ENCODE results near the gene LHPP.
A peak's percentile ranks its signal among the peaks of the same experiment; 100 is the strongest.

LHPP gene

DNA sequence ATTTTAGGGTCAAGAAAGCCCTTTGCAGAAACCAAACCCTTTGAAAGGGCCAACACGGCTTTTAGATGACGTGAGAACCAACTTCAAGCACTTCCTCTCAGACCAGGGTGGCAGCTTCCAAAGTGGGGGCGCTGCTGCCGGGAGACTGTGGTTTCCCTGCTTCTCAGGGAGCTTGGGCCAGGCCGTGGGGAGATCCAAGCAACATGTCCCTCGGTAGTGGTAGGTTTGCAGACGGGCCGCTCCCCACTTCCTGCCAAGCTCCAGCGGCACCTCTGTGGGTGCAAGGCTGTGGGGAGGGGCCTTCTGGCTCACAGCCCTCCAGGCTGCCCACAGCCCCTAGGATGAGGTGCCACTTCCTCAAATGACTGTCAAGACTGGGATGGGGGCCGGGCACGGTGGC, 150.1 kb downstream of the LHPP start:
- DNase-seq: no peak

DNA sequence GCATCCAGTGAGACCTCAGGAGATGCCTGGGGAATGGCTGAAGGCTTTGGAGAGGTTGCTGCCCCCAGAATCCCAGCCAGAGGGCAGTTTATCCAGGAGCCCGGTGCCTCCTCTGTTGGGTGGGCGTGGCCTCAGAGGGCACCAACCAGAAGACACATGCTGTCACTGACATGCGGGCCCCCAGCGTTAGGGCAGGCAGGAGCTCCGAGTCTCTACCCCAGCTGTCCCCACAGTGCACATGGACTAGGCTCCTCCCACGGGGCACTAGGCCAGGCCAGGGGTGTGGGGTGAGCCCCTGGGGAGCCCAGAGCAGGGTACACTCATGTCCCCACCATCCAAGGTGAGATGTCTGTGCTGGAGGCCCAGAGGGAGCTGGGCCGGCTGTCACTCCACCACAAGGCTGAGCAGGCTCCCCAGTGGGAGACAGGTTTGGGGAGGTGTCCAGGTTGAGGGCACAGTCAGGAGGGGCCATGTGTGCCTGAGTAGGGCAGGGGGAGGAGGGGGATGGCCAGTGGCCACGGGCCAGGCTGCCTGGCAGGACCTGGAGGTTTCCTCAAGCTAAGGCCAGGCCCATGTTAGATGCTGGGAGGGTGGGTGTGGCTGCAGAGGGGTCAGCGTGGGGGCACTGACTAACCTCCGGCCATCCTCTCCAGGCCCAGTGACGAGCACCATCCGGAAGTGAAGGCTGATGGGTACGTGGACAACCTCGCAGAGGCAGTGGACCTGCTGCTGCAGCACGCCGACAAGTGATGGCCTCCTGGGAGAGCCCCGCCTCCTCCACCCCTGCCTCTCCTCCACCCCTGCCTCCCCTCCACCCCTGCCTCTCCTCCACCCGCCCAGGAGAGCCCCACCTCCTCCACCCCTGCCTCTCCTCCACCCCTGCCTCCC, 151.2 kb downstream of the LHPP start:
- DNase-seq: no peak

DNA sequence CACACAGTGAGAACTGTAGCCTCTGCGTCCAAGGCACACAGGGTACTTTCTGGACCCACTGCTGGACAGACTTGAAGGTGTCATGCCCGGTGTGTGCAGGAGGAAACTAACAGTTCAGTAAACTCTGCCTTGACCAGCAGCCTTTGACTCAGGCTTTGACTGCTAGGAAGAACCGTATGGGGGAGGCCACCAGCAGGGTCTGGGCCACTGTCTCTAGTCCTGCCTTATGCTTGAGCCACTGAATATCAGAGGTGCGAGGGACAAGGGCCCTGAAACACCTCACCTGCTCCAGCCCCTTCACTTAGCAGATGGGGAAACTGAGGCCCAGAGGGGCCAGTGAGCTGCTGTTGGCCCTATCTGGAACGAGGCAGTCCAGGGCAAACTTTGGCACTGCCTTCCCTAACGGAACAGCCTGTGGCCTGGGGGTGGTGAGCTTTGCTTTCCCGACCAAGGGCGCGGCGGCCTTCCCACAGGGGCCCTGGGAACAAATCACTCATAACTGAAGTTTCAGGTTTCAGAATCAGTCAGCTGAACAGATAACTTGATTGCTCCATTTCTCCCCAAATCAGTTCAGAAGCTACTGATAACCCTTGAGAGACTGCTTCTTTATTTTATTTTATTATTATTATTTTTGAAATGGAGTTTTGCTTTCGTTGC, 152.5 kb downstream of the LHPP start:
- DNase-seq: no peak

DNA sequence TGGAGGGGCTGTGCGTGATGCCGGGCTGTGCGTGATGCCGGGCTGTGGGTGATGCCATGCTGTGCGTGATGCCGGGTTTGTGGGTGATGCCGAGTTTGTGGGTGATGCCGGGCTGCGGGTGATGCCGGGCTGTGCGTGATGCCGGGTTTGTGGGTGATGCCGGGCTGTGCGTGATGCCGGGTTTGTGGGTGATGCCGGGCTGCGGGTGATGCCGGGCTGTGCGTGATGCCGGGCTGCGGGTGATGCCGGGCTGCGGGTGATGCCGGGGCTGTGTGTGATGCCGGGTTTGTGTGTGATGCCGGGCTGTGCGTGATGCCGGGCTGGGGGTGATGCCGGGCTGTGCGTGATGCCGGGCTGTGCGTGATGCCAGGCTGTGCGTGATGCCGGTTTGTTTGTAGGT, 153.6 kb downstream of the LHPP start:
- no peak for DNase-seq

DNA sequence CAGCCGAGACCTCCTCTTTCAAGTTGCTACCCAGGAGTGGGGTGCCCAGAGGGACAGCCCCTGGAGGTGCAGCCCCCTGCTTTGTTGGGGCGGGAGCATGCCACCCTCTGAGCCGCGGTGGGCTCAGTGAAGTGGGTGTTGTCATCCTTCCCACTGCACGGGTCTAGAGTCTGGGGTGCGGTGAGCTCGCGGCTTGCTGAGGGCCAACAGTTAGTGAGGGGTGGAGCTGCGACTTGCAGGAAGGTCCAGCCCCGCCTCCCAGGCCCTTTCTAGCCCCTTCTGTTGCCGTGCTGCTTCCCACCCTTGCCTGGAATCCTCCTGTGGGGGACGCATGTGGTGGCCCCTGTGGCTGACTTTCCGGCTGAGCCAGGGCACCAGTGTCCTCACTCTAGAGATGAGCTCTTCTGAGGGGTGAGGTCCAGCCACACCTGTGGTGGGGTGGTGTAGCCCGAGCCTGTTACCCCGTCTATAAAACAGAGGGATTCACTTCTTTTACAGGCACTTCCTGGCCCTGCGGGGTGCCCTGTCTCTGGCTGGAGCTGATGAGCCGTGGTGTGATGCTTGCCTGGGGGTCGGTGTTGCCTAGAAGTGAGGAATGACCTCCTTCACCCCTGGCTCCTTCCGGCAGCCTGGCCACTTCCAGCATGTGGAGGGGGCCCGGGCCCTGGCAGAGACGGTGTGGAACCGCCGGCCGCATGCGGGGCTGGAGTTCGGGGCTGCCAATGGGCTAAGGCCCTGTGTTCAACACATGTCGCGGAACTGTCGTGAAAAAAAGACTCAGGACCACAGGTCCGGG, 154.6 kb downstream of the LHPP start:
- no peak for DNase-seq

DNA sequence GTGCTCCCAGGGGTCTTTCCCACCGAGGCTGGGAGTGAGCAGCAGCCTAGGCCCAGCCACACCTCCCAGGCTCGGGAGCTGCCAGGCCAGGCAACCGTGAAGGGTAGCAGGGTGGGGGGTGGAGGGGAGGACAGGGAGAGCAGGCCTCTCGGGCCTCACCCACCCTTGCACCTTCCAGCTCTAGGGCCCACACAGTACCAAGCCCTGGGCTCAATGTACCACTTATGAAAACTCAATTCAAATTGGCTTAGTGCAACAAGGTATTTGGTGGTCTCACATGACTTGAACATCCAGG, 155.2 kb downstream of the LHPP start:
- no peak for DNase-seq

DNA sequence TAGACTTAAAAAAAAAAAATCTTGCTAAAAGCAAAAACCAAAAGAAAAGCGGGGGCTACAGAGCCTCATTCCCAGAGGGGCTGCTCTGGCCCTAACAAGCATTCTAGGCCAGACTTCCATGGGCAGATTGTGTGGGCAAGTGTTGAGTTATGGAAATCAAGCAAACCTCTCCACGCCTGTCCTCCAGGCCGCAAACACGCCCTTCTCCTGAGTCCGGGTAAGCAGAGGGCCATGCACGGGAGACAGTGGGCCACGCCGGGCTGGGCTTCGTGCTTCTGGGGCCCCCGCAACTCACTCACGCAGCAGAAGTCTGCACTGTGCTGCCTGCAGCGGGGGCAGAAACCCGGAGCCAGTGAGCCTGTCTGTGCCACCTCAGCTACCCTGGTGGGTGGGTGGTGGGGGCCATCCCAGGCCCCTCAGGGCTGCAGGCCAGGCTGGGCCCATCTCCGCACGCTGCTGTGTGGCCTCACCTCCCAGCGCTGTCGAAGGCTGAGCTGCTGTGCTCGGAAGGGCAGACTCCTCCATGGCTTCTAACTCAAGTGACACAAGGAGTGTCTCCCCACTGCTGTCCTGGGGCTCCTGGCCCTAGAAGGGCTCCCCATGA, 156.9 kb downstream of the LHPP start:
- DNase-seq: no peak

DNA sequence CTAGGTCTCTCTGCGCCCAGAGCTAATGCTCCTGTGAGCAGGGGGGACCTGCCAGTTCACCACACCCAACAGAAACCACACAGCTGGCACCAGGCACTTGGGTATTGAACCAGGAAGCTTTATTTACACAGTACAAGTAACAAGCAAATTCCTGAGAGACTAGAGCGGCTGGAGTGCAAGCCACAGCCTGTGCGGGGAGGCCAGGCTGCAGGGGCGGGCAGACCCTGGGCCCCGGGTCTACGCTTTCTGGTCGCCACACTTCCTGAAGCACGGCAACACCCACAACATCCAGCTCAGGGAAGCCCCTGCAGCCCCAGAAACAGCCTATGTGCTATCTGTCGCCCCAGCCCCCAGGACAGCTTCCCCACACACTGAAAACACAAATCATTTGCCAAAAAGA, 157.6 kb downstream of the LHPP start:
- peak; percentile 22 for DNase-seq

DNA sequence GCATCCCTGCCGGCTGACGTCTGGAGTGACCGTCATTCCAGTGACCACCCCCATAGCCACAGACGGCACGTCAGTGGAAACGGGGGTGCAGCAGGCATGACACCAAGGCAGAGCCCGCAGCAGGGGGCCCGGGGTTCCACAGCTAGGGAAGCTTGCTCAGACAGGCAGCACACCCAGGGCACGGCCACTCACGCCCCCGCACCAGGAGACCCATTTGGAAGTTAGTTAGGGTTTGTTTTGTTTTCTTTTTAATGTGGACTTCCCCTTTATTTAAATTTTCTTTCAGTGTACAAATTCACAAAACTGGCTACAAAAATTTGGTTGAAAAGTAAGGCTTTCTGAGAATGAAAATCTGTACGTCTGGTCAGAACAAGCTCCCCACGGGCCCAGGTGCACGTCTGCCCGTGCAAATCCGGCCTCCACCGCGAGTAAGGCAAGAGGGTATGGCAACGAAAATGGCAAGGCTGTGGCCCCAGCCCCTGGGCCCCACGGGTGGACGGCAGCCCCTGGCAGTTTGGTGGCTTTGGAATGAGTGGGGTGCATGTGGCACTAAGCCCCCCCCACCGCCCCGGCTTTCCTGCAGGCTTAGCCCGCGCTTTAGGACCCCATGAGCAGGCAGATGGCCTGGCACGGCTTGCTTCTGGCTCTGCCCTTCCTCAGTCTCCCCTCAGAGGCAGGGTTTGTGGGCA, 158.3 kb downstream of the LHPP start:
- no peak for DNase-seq

DNA sequence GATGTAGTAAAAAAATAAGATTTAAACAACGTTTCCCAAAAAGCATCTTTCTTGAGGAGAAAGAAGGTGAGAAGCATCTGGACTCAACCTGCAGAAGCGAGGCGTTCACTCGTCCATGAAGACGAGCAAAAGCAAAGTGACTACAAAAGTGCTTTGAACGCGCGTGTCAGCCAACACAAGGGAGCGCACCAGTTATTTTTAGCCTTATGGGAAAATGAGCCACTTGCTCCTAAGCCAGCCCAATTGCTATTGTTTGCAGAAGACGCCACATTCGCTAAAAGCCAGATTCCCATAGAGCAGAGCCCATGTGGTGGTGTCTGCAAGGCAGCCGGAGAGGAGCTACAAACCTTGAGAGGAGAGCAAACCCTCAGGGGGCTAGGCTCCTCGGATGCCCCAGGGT, 160.0 kb downstream of the LHPP start:
- peak; percentile 24 for DNase-seq

DNA sequence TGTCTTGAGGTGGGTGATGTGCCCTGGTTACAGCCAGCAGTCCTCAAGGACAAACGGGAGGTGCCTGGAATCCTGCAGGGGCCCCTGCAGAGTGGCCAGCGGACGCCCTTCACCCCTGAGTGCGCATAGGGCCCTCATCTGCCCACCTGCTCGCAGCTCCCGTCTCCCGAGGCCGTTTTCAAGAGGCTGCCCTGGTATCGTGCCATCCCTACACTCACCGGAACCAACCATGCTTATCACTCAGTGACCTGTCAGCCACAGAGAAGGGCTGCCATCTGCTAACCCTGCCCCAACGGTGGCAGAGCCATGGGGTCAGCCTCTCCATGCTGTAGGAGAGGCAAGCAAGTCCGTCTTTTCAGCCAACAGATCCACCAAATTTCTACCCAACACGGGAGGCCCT, 160.5 kb downstream of the LHPP start:
- peak; percentile 58 for DNase-seq

DNA sequence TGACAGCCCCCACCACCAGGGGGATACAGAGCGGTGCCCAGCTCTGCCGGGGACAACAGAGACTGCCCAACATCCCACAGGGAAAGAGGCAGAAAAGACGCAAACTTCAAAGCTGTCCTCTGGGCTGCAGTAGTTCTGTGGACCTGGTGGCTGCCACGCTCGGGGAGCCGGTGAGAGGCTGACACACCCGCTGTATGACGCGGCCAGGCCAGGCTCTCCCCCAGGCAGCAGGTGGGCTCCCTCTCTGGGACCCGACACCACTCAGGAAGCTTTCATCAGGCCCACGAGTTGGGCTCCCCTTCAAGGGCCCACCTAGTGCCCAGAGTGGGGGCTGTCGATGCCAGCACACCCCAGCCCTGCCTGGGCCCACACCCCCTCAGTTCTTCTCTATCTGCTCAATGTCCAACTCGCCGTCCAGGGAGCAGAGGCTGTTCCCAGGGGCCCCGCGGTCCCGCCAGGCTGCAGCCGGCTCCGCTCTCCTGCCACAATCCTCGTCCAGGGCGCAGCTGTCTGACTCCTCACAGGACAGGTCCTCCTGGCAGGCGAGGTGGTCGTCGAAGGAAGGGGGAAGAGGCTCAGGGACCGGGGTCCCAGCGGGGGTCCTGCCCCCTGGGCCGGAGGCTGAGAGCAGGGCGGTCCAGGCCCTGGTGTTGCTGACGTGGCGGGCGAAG, 161.4 kb downstream of the LHPP start:
- no peak for DNase-seq

DNA sequence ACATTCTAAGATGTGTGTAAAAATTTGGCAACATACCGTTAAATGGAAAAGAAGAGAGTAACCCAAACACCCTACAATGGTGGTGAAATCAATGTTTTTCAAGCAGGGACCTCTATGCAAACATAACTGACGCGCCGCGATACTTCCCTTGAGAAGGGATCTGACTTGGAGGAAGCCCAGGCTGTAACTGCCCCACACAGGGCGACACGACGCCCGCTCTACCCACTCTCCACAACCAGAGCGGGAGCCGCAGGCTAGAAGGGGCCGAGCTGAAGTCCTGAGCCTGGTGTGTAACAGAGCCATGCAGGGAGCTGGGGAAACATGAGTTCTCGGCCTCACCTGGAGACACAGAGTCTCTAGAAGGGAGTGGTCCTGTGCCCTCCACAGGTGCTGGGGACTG, 162.4 kb downstream of the LHPP start:
- no peak for DNase-seq

DNA sequence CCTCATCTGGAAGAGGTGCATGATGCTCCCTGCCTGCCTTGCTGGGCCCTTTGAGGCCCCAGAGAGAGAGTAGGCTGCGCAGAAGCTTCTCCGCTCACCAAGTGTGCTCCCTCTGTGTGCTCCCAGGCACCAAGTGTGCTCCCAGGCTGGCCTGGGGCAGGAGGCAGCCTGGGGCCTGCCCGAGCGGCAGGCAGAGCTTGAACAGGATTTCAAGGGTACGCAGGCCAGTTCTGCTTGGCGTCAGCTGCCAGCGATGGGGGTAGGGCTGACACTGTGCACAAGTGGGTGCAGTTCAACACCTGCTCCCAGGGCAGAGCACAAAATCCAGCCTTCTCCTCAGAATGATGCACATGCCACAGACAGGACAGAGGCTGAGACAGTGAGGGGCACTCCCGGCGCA, 162.8 kb downstream of the LHPP start:
- peak; percentile 34 for DNase-seq

DNA sequence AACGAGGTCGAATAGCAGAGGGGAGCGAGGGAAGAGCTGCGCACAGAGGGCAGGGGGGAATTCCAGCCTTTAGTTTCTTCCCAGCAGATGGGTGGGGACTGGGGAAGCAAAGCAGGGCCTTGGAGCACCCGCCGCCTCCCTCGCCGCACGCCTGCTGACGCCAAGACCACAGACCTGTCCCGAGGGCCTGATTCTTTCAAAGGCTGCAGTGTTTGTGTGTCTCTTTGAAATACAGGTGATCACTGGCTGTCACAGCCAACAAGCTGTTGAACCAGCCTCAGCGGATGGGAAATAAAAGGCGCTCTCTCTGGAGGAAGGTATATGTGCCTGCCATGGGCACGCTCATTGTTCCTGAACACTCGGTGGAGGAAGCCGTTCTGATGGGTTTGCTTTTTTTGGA, 163.3 kb downstream of the LHPP start:
- DNase-seq: no peak

DNA sequence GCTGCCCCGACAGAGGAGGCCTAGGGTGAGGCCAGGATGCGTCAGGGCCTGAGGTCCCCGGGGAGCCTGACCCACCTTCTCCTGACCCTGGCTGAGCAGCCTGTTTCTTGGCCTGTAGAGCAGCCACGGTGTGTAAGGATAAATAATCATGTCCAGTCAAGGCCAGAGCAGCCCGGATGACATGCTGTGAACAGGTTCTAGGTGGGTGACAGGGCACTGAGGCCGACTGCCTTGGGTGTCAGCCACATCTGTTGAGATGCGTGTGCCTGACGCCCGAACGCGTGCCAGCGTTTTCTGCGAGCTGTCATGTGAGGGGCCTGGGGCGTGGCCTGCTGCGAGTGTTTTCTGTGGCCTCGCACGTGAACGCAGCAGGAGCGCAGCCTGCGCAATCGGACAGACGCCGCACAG, 164.2 kb downstream of the LHPP start:
- no peak for DNase-seq

DNA sequence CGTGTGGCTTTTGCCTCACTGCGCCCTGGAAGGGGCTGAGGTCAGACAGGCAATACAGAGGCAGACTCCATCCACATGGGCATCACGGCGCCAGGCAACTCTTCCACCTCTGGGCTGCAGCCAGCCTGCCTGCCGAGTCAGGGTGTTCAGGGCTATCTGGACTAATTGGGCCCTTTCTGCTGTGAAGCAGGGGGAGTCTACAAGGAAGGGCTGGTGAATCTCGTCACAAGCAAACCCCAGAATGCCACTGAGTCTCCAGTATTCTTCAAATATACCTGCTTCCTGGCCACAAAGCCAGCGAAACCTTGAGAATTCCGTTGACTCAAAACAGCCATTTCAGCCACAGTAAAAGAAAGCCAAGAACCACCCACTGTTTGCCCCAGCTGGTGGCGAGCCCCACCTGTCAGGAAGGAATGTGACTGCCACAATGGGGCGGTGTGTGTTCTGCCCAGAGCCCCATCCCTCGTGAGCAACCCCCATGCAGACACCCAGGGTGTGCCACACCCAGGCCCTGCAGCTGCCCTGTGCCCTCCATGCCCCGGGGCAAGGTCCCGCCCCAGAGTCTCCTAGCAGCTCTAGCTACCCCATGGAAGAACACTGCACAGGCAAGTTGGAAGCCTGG, 165.2 kb downstream of the LHPP start:
- no peak for DNase-seq

DNA sequence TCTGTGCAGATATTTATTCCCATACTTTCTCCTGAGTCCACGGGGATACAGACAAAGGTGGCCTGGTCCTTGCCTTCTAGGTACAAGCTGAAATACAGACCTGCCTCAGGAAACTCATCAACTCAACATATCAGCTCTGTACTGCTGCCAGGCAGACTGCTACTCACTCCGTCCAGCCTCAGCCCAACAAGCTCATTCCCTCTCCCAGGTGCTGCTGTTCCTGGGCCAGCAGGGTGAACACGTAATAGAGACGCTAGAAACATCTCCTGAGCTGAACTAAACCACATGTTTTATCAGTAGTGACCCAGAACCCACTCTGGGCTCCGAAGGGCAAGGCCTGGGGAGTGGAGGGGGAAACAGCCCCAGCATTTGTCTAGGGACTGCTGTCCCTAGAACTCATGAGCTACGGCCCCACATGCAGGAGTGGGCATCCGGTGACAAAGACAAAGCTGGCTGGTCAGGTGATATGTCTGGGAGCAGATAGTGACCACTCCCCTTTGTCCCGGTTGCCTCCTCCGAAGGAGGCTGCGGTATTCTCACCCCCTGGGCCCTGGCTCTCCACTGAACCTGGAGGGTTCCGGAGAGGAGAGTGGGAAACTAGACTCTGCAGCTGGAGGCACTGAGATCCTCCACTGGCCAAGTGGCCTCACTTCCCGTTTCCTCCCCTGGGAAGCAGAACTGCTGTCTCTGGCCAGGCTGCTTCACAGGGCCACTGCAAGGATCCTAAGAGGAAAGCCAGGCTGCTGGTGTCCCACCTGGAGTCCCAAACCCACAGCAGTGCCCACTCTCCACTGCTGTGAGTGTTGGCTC, 166.4 kb downstream of the LHPP start:
- DNase-seq: no peak

DNA sequence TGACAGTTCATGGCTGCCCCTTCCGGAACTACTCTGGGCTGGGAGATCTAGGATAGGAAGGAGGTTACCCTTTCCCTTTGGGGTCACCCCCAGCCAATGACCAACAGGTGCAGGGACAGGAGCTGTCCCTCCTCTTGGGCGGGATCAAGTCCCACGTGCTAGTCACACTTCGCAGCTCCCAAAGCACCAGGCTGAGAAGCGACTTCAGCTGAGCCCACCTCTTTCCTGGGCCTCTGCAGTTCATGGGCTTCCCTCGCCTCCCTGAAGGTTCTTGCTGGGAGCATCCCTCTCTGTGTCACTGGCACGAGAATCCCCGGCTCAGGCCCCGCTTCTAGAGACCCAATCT, 167.0 kb downstream of the LHPP start:
- no peak for DNase-seq

DNA sequence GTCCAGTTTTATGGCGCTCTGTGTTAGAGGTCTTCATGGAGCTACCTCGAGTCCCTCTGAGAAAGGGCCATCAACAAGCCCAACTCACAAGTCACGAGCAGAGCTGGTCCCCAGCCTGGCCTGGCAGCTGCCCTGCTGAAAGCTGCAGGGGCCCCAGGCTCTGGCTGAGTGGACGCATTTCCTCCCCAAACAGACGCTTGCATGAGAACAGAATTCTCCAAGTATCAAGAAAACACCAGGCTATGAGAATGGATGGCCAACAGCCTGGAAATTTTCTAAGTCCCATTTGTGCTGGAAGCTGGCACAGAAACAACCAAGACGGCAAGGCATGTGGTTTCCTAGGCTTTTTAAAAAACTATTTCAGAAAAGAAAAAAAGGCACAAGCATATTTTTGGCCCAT, 167.8 kb downstream of the LHPP start:
- no peak for DNase-seq

DNA sequence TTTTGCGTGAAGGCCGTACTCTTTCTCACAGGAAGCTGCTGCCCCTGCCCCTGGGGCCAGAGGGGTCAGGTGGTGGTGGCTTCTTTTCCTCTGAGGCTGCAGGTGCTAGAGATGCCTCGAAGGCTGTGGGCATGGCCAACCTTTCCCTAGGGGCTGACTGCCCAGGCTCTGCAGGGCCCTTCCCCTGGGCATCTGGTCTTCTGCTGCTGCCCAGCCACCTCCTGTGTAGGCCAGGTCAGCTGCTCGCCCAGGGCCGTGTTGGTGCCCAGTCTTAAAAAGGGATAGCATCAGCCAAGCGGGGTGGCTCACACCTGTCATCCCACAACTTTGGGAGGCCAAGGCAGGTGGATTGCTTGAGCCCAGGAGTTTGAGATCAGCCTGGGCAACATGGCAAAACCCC, 168.2 kb downstream of the LHPP start:
- DNase-seq: no peak

All from NCI-H1092 (cell line).